Upper lobe of right lung (tissue), 1 donor: ENCODE results near the gene KIAA0753. TPM values are rescaled to one million over a fixed set of nuclear protein-coding genes. Genes with fewer than 3 reads are reported as not detected.
A peak's percentile ranks its signal among the peaks of the same experiment; 100 is the strongest.

ENCODE experiments used
- ATAC-seq: fragments of 200-7000 bp; cut with Tn5 transposase; one replicate; pipeline ENCODE4 v1.9.1; 2020; ENCODE audit warnings: mild to moderate bottlenecking, moderate library complexity
- DNase-seq: peaks from one replicate; pipeline ENCODE4 v3.0.0-alpha.2; 2020
- H3K27ac ChIP-seq: fragments of 200-600 bp; one replicate; pipeline ENCODE4 v1.8.0; 2022
- H3K27me3 ChIP-seq: fragments of 200-600 bp; one replicate; pipeline ENCODE4 v1.8.0; 2022; ENCODE audit warnings: mild to moderate bottlenecking
- H3K36me3 ChIP-seq: fragments of 200-600 bp; one replicate; pipeline ENCODE4 v1.8.0; 2022
- H3K4me1 ChIP-seq: fragments of 200-600 bp; one replicate; pipeline ENCODE4 v1.8.0; 2022
- H3K4me3 ChIP-seq: fragments of 200-600 bp; one replicate; pipeline ENCODE4 v1.8.0; 2022; ENCODE audit warnings: mild to moderate bottlenecking
- H3K9me3 ChIP-seq: fragments of 200-600 bp; one replicate; pipeline ENCODE4 v1.8.0; 2022
- CTCF ChIP-seq: fragments of 200-600 bp; IDR thresholded peaks from one replicate; pipeline ENCODE4 v1.8.0; 2022; ENCODE audit warnings: antibody characterized with exemption
- intact Hi-C: fragments of 100-400 bp; cut with DNase I; formaldehyde crosslinking; loops from one replicate; pipeline ENCODE4 v1.11.0; 2022
- total RNA-seq: library from RNA; stranded (reverse); fragmentation: NEBNext Ultra II Directional; extraction: Animal tissue kit (Norgen Biotek cat#: 25700); gene quantifications from one replicate; pipeline ENCODE4 v1.2.1, GENCODE V29; 2021
- donor health status: DM: no; HTN: yes; CAD: no; lungs with severe emphysema.

Gene KIAA0753
- total RNA-seq, 1 donor from 2014 or later, result 18.3 TPM

- ATAC-seq, result no peak
- Histone ChIP-seq H3K36me3 (no peaks in the 10 kb centered on the region), H3K9me3 (no peaks in the 10 kb centered on the region), H3K27ac (peak overlapping the region; percentile 68), H3K4me1 (peaks cover 26% of the 10 kb centered on the region), H3K4me3 (no peak overlapping the region), H3K27me3 (peaks cover 9% of the 10 kb centered on the region)
- TF ChIP-seq CTCF, result no peak
- intact Hi-C loops, result no loop called here
- DNase-seq, result no peak
Measured at GRCh38 chr17:6554342-6554741, 86.2 kb downstream of the KIAA0753 start.

GRCh38 chr17:6551869-6552531 is 88.5 kb downstream of the KIAA0753 start:
- TF ChIP-seq CTCF, result no peak
- intact Hi-C loops, result no loop called here
- H3K4me3 ChIP-seq, result no peak overlapping the region
- peaks cover 28% of the 10 kb centered on the region for H3K4me1 ChIP-seq
- DNase-seq, result peak; percentile 88
- H3K27ac ChIP-seq, result peak overlapping the region; percentile 65
- peak; percentile 55 for ATAC-seq
- H3K9me3 ChIP-seq, result no peaks in the 10 kb centered on the region
- peaks cover 9% of the 10 kb centered on the region for H3K27me3 ChIP-seq
- no peaks in the 10 kb centered on the region for H3K36me3 ChIP-seq

- Histone ChIP-seq H3K27me3 (peaks cover 9% of the 10 kb centered on the region), H3K4me3 (no peak overlapping the region), H3K4me1 (peaks cover 25% of the 10 kb centered on the region), H3K9me3 (no peaks in the 10 kb centered on the region), H3K36me3 (no peaks in the 10 kb centered on the region), H3K27ac (peak overlapping the region; percentile 65)
- TF ChIP-seq CTCF, result no peak
- DNase-seq (no peak), ATAC-seq (no peak)
- intact Hi-C loops, result no loop called here
Measured at GRCh38 chr17:6551356-6551755, 89.2 kb downstream of the KIAA0753 start.

- TF ChIP-seq CTCF, result no peak
- H3K27ac ChIP-seq, result peak overlapping the region; percentile 6
- no peak overlapping the region for H3K4me3 ChIP-seq
- no peaks in the 10 kb centered on the region for H3K27me3 ChIP-seq
- H3K36me3 ChIP-seq, result no peaks in the 10 kb centered on the region
- H3K9me3 ChIP-seq, result no peaks in the 10 kb centered on the region
- DNase-seq, result no peak
- H3K4me1 ChIP-seq, result peaks cover 16% of the 10 kb centered on the region
- ATAC-seq, result no peak
- intact Hi-C loops, result no loop called here
Measured at GRCh38 chr17:6549384-6550036, 91.0 kb downstream of the KIAA0753 start.

GRCh38 chr17:6548578-6549330 is 91.8 kb downstream of the KIAA0753 start:
- intact Hi-C loops, result no loop called here
- Histone ChIP-seq H3K9me3 (no peaks in the 10 kb centered on the region), H3K27ac (peak overlapping the region; percentile 6), H3K4me3 (no peak overlapping the region), H3K27me3 (no peaks in the 10 kb centered on the region), H3K36me3 (no peaks in the 10 kb centered on the region), H3K4me1 (peaks cover 16% of the 10 kb centered on the region)
- no peak for TF ChIP-seq CTCF
- DNase-seq (no peak), ATAC-seq (peak; percentile 52)
